HG03565 (cell line): Measurements from ENCODE around the gene P2RX2.

ENCODE experiments used
- ATAC-seq: cut with Tn5 transposase; IDR thresholded peaks from one replicate; pipeline ENCODE4 v1.9.1; 2021; ENCODE audit warnings: mild to moderate bottlenecking, moderate library complexity; ENCODE audit not compliant: unreplicated experiment

Gene P2RX2

GRCh38 chr12:132617822-132618682 lies 524 bp upstream of the P2RX2 start:
- ATAC-seq: no peak

GRCh38 chr12:132619071-132619385 lies 452 bp downstream of the P2RX2 start:
- ATAC-seq: no peak

- no peak for ATAC-seq
Observed at GRCh38 chr12:132619386-132620112, 973 bp downstream of the P2RX2 start.

- ATAC-seq: no peak
Observed at GRCh38 chr12:132620113-132620898, 1.7 kb downstream of the P2RX2 start.

- ATAC-seq: no peak
Observed at GRCh38 chr12:132620899-132621656, 2.5 kb downstream of the P2RX2 start.

GRCh38 chr12:132621657-132622435 lies 3.3 kb downstream of the P2RX2 start:
- ATAC-seq: no peak

- no peak for ATAC-seq
Observed at GRCh38 chr12:132622437-132623071, 4.0 kb downstream of the P2RX2 start.

GRCh38 chr12:132623072-132623869 lies 4.7 kb downstream of the P2RX2 start:
- no peak for ATAC-seq

- no peak for ATAC-seq
Observed at GRCh38 chr12:132624186-132624855, 5.7 kb downstream of the P2RX2 start.

GRCh38 chr12:132624910-132625630 lies 6.5 kb downstream of the P2RX2 start:
- ATAC-seq: no peak

- no peak for ATAC-seq
Observed at GRCh38 chr12:132625731-132626430, 7.3 kb downstream of the P2RX2 start.

- no peak for ATAC-seq
Observed at GRCh38 chr12:132629330-132629729, 10.8 kb downstream of the P2RX2 start.

- ATAC-seq: no peak
Observed at GRCh38 chr12:132630672-132631071, 12.1 kb downstream of the P2RX2 start.

- no peak for ATAC-seq
Observed at GRCh38 chr12:132631666-132632065, 13.1 kb downstream of the P2RX2 start.

- no peak for ATAC-seq
Observed at GRCh38 chr12:132632521-132633228, 14.1 kb downstream of the P2RX2 start.

- ATAC-seq: no peak
Observed at GRCh38 chr12:132633398-132633797, 14.8 kb downstream of the P2RX2 start.
